Fibroblast of gingiva (primary cell): ENCODE data around the gene PATJ.
"Not testable (repeated sequence)": the region's sequence is repeated elsewhere in the genome, so short reads cannot be mapped to it uniquely, and the experiment has no call there.

Experiments used
- DNase-seq: peaks from one replicate; pipeline ENCODE4 v3.0.0-alpha.2; 2011; ENCODE audit warnings: low read depth

Gene PATJ

GRCh38 chr1:61828805-61829204 lies 86.5 kb downstream of the PATJ start:
- no peak for DNase-seq

GRCh38 chr1:61836649-61837048 lies 94.4 kb downstream of the PATJ start:
- DNase-seq = no peak

- DNase-seq = not testable (repeated sequence)
These were observed 95.3 kb downstream of the PATJ start for GRCh38 chr1:61837607-61838006.

GRCh38 chr1:61839679-61840078 lies 97.4 kb downstream of the PATJ start:
- peak; percentile 36 for DNase-seq

DNA sequence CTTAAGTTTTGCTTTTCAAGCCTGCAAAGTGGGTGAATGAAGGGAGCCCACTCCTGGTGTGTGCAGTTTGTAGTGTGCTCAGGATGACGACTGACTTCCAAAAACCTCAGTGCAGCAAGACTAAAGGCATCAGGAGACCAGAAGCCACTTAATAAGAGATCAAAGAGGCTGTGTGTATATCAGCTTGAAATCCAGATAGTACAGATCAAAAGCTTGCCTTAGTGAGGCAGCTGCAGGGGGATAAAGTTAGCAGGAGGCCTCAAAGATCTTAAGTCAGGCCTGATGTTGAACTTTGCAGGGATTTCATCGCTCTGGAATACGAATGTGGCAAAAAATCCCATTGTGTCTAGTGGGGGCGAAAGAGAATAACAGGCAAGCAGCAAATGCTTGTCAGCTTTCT lies 99.8 kb downstream of the PATJ start:
- DNase-seq = no peak

DNA sequence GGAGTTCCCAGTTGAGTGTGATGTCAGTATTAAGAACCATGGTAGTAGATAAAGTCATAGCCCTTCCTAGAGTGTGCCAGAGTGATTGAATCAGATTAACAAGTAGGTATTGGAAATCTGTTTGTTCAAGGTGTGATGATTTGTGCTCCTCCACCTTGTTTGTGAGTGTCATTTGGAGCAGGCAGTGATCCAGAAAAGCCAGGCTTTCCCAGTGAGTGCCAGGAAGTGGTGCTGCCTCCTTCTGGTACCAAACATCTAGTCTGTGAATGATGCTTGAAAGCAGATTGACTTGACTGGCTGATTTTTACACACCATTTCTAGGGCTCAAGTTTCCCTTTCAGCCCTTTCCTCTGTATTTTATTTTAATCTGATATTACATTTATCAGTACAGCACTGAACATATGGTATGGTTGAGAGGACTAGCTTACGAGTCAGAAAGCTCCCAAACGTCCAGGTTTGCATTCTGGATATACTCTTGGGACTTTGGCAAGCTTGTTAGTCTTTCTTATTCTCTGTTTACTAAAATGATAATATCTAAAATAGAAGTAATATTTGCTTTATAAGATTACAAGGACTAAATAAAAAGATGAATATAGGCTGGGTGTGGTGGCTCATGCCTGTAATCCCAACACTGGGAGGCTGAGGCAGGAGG lies 100.7 kb downstream of the PATJ start:
- no peak for DNase-seq

DNA sequence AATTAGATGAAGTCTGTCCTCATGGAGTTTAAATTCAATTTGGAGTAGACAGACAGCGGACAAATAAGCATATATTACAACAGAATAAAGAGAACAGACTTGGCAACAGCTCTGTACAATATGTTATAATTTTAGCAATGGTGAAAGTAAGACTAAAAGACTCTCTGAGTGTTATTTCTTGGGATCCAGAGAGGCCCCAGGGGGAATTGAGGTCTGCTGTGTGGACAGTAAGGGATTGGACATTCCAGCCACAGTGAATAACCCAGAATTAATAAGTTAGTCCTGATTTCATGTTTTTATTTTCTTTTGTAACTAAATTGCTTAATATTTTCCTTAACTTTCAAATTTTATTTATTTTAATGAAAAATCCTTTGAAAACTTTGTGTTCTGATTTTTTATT lies 101.7 kb downstream of the PATJ start:
- peak; percentile 61 for DNase-seq

- DNase-seq = not testable (repeated sequence)
These were observed 102.4 kb downstream of the PATJ start for GRCh38 chr1:61844664-61845063.

GRCh38 chr1:61851235-61851634 lies 109.0 kb downstream of the PATJ start:
- peak; percentile 14 for DNase-seq

DNA sequence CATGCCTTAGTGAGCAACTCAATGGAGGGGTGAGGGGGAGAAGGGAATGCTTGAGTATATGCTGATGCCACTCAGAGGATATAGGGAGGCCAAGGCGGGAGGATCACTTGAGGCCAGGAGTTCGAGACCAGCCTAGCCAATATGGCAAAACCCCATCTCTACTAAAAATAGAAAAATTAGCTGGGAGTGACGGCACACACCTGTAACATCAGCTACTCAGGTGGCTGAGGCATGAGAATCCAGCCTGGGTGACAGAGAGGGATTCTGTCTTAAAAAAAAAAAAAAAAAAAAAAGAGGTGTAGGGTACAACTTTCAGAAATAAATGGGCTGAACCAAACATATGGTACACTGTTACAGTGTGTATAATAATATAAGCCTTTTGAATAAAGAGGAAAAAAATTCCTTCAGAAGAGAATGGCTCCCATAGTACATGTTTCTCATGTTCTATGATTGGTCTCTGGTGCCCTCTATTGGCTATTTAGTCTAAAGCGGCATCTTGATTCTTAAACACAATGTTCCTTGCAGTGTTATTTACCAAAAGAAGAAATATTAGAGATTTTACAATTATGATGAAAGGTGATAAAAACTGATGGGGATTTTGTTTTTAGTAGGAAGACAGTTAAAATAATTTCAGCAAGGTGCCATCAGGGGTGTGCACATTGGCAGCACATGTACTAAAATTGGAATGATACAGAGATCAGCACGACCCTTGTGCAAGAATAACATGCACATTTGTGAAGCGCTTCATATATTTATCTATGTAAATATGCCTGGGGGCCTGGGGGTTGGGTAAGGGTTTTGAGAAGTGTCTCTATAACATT lies 109.8 kb downstream of the PATJ start:
- DNase-seq = peak; percentile 64

- no peak for DNase-seq
These were observed 110.4 kb downstream of the PATJ start for GRCh38 chr1:61852670-61853015.

GRCh38 chr1:61853583-61853982 lies 111.3 kb downstream of the PATJ start:
- peak; percentile 30 for DNase-seq

GRCh38 chr1:61864489-61864888 lies 122.2 kb downstream of the PATJ start:
- no peak for DNase-seq

DNA sequence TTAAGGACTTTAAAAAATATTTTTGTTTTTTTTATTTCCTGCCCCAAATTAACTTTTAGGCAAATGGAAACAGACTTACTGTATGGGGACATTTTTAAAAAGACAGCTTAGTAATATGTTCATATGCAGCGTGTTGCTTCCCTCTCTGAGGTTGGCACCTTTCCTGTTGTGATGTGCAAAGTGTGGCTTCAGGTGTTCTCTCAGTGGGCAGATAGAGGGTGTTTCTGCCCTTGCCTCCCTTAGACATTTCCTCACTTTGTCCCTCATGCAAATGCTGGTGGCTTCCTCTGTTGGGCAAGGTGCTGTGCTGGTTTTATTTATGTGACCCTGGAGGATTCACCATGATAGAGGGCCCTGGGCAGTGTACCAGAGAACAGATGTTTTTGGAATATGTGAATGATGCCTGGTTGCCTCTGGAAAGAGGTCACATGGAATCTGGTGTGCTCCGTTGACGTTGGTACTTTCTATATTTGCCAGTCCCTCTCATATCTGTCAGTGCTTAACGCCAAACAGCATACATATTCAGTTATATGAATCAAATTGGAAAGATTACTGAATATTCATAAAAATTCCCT lies 123.5 kb downstream of the PATJ start:
- DNase-seq = no peak

DNA sequence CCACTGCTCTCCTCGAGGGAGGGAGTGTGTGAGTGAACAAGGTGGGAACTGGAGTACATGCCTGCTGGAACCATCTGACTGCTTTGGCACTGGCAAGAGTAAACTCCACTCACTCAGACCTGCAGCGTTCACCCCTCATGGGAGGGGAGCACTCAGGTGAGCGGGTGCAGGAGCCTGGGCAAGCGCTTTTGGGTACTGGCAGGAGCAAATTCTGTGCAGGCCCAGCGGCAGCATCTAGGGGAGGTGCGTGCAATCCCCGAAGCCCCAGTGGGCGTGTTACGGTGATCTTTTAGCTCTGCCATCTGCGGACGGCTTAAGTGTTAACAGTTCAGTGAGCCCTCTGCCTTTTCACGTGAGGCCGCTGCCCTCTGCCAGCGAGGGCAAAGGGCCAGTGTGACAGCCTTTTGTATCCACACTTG lies 127.4 kb downstream of the PATJ start:
- DNase-seq = no peak

DNA sequence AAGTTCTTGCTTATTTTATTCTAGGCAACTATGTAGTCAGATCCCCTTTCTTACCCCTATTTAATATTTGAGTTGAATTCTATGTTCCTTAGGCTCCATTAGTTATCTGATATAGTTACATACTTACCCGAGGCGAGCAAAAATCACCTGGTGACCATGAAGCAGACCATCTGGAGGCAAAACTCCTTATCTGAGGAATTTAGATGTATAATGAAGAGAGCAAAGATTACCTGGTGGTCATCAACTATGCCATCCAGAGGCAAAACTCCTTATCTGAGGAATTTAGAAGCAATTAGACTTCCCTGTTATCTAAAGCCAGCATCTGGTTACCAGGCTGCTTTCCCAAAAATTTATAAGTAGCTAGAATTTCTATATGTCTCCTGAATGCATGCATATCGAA lies 129.9 kb downstream of the PATJ start:
- no peak for DNase-seq

DNA sequence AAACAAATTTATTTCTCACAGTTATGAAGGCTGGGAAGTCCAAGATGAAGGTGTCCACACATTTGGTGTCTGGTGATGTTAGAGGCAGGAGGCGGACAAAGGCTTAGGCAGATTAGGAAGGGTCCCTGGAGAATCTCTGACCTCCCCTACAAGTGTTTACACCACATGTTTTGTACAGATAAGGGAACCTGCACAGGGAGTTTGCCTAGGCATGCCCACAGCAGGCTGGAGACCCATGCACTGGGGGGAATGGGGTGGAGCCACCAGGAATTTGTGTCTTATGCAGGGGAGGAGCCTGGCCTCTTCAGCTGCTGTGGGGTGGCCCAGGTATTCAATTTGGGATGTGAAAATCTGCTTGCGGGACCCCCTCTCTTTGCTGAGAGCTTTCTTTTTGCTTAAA lies 131.3 kb downstream of the PATJ start:
- no peak for DNase-seq

- DNase-seq = no peak
These were observed 131.7 kb downstream of the PATJ start for GRCh38 chr1:61873994-61874393.

DNA sequence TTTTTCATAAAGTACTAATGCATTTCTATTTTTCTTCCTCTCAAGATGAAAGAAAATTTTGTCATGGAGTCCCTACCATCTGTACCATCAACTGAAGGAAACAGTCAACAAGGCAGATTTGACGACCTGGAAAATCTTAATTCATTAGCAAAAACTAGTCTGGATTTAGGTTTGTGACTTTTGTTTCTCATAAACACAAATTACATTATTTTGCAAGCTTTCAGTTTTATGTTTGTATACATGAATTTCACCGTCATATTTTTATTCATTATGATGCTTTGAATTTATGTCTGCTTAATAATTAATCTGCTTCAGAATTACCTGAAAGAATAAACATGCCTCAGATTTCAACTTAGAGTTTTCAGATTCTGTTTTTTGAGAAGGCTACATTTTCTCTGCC lies 132.9 kb downstream of the PATJ start:
- no peak for DNase-seq

DNA sequence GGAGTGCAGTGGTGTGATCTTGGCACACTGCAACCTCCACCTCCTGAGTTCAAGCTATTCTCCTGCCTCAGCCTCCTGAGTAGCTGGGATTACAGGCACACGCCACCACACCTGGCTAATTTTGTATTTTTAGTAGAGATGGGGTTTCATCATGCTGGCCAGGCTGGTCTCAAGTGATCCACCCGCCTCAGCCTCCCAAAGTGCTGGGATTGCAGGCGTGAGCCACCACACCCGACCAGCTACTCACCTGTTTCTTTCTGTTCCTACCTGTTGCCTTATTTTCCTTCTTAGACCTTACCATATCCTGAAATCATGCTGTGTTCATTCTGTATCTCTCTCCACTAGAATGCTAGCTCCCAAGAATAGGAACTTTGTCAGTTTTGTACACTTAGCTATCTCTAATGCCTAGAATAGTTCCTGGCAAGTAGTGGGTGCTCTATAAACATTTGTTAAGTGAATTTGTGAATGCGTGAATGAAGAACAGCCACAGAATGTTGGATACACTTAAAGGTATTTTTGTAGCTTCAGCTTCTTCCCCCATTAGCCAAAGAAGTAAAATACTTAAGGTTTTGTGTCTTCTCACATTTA lies 137.7 kb downstream of the PATJ start:
- not testable (repeated sequence) for DNase-seq

DNA sequence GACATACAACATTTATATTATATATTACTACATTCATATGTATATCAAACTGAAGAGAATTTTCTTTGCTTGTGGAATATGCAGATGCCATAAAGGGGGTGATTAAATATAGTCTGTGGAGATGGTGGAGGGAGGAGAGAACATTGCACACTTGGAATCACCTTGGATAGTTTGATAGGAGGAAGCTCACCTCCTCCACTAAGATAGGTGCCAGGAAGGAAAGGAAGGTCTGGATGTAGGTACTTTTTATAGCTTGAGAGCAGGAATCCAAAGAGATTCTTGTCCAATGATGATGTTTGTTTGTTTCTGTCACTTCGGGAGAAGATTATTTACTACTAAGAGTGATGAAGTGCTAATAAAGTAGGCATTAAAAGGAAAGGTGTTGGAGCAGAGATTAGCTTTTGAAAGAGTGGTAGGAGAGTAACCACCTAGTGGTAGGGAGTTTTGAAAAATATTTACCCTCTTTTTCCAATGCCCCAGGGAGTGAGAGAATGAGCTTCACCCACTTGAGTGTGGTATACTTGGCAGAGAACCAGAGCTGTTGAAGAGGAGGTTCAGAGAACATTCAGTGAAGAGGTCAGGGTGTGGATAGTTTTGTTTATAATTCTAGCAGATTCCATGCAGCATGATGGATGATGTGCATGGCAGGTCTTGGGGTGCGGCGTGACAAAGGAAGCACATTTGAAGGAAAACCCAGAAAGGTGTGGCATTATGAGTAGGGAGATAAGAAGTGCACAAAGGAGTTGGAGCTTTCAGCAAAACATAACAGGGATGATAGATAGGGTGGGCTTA lies 145.0 kb downstream of the PATJ start:
- DNase-seq = no peak

DNA sequence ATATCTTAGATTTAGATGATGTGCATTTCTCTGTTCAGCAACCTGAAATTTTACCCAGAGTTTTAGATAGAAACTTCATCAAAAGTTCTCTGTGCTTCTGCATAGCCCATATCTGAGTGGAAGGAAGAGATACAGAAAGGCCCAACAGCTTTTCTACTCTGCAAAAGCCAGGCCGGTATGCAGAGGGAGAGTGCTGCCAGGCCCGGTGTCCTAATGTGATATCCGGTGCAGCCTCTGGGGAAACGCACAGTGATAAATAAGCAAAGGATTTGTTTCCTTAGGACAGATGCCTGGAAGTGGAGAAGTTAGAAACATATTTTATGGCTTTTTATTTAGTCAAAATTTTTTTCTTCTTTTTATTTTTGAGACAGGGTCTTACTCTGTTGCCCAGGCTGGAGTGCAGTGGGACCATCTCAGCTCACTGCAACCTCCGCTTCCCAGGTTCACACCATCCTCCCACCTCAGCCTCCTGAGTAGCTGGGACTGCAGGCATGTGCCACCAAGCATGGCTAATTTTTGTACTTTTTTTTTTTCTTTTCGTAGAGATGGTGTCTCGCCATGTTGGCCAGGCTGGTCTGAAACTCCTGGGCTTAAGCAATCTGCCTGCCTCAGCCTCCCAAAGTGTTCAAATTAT lies 145.8 kb downstream of the PATJ start:
- DNase-seq = peak; percentile 24
